GM21619 (cell line): ENCODE data around the gene PTGER2.

ENCODE experiments used
- ATAC-seq: cut with Tn5 transposase; IDR thresholded peaks from one replicate; pipeline ENCODE4 v1.9.1; 2021; ENCODE audit not compliant: unreplicated experiment

Gene PTGER2

GRCh38 chr14:52313903-52314594 lies at the start of gene PTGER2:
PTGER2 (plus strand) TSS chr14:52314312; CDS start chr14:52314549, 237 bp downstream.
- peak; percentile 56 for ATAC-seq

- ATAC-seq = peak; percentile 65
Measured at GRCh38 chr14:52265253-52265652, 48.9 kb upstream of the PTGER2 start.

- ATAC-seq = no peak
Measured at GRCh38 chr14:52266179-52266578, 47.9 kb upstream of the PTGER2 start.

GRCh38 chr14:52266782-52267181 lies 47.3 kb upstream of the PTGER2 start:
- no peak for ATAC-seq

- no peak for ATAC-seq
Measured at GRCh38 chr14:52267501-52268278, 46.4 kb upstream of the PTGER2 start, which contains the start of gene PTGDR. PTGDR (plus strand) TSS chr14:52267698; CDS start chr14:52267815, 117 bp downstream.

- ATAC-seq = no peak
Measured at GRCh38 chr14:52268279-52269061, 45.6 kb upstream of the PTGER2 start.

- ATAC-seq = no peak
Measured at GRCh38 chr14:52269100-52269499, 45.0 kb upstream of the PTGER2 start.

- ATAC-seq = no peak
Measured at GRCh38 chr14:52269982-52270381, 44.1 kb upstream of the PTGER2 start.

GRCh38 chr14:52271538-52271937 lies 42.6 kb upstream of the PTGER2 start:
- ATAC-seq = no peak

GRCh38 chr14:52272375-52272774 lies 41.7 kb upstream of the PTGER2 start:
- no peak for ATAC-seq

- no peak for ATAC-seq
Measured at GRCh38 chr14:52275372-52275771, 38.7 kb upstream of the PTGER2 start.

- no peak for ATAC-seq
Measured at GRCh38 chr14:52277552-52277951, 36.6 kb upstream of the PTGER2 start.

- ATAC-seq = no peak
Measured at GRCh38 chr14:52279408-52279807, 34.7 kb upstream of the PTGER2 start.

- no peak for ATAC-seq
Measured at GRCh38 chr14:52283099-52283498, 31.0 kb upstream of the PTGER2 start.

GRCh38 chr14:52286661-52287649 lies 27.2 kb upstream of the PTGER2 start:
- ATAC-seq = no peak

GRCh38 chr14:52296378-52296777 lies 17.7 kb upstream of the PTGER2 start:
- ATAC-seq = no peak

- ATAC-seq = no peak
Measured at GRCh38 chr14:52298795-52299194, 15.3 kb upstream of the PTGER2 start.

GRCh38 chr14:52299692-52300278 lies 14.3 kb upstream of the PTGER2 start:
- ATAC-seq = no peak

GRCh38 chr14:52303236-52303635 lies 10.9 kb upstream of the PTGER2 start:
- ATAC-seq = no peak
